ENCODE results near the gene NAIP.
"Not testable (repeated sequence)": the region's sequence is repeated elsewhere in the genome, so short reads cannot be mapped to it uniquely, and the experiment has no call there.

The NAIP gene, protein sequence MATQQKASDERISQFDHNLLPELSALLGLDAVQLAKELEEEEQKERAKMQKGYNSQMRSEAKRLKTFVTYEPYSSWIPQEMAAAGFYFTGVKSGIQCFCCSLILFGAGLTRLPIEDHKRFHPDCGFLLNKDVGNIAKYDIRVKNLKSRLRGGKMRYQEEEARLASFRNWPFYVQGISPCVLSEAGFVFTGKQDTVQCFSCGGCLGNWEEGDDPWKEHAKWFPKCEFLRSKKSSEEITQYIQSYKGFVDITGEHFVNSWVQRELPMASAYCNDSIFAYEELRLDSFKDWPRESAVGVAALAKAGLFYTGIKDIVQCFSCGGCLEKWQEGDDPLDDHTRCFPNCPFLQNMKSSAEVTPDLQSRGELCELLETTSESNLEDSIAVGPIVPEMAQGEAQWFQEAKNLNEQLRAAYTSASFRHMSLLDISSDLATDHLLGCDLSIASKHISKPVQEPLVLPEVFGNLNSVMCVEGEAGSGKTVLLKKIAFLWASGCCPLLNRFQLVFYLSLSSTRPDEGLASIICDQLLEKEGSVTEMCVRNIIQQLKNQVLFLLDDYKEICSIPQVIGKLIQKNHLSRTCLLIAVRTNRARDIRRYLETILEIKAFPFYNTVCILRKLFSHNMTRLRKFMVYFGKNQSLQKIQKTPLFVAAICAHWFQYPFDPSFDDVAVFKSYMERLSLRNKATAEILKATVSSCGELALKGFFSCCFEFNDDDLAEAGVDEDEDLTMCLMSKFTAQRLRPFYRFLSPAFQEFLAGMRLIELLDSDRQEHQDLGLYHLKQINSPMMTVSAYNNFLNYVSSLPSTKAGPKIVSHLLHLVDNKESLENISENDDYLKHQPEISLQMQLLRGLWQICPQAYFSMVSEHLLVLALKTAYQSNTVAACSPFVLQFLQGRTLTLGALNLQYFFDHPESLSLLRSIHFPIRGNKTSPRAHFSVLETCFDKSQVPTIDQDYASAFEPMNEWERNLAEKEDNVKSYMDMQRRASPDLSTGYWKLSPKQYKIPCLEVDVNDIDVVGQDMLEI (N-terminal part only)

DNA sequence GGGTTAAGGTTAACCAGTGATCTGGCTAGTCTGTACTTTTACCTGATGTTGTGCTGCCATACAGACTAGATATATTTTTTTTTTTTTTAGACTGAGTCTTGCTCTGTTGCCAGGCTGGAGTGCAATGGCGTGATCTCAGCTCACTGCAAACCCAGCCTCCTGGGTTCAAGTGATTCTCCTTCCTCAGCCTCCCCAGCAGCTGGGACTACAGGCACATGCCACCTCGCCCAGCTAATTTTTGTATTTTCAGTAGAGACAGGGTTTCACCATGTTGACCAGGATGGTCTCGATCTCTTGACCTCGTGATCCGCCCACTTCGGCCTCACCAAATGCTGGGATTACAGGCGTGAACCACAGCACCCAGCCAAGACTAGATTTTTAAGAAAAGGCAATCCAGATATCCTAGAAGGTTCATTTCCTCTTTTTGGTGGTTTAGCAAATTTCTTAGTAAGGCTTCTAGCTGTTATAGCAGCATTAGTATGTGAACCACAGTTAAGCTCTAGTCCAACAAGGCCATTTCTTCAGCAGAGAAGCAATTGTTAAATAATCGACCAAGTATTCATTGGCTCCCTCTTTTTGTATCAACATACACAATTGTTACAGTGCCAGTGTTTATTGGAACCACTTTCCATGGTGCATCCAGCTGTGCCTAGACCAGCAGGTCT is at the start of gene NAIP:
NAIP (minus strand) TSS at position 51 of the 665 bp plus-strand sequence. CDS start 12,424 bp downstream, outside the sequence.
- DNase-seq = not testable (repeated sequence)

DNA sequence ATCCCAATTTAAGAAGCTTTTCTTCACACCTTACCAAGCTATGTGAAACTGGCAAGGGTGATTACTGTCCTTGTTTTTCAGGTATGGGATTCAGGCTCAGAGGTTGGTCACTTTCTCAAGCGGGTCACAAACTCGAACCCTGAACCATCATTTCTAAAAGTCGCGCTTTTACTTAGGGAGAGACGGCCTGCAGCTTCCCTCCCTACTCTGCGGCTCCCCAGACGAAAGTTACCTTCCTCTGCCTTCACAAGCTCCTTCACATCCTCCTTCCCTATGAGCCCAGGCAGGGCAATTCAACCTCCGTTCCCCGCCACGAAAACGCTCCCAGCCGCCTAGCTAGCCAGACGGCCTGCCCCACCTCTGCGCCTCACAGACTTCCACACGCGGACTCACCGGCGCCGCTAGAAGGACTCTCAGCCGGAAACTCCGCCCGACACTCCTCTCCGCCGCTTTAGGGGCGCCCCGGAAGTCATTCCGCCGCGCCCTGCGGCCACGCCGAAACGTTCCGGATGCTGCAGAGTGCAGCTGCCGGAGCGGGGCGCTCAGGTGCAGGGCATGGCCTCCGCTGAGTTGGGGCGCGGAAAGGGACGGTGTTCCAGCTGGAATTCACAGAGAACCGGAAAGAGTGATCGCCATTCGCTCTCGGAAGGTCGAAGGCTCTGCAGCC is 42.3 kb upstream of the NAIP start, which contains the start of gene GTF2H2:
GTF2H2 (minus strand) TSS at position 415 of the 667 bp plus-strand sequence. CDS start 4,913 bp downstream, outside the sequence.
- not testable (repeated sequence) for DNase-seq

DNA sequence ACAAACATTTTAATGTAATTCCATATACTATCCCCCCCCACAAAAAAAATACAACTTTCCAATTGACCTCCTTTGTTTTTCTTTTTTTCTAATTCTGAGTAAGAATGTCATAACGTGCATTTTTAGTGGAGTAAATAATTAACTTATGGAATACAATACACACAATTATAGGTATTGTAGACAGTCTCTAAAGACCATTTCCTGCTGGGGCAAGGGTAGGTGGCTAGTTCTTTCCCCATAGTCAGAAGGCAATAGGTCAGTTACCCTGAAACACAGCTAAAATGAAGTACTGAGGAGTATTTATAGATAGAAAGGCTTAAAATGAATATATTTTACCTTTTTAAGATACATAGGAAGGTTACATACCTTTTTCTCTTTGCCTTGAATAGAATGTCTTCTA is 36.2 kb upstream of the NAIP start:
- not testable (repeated sequence) for DNase-seq

DNA sequence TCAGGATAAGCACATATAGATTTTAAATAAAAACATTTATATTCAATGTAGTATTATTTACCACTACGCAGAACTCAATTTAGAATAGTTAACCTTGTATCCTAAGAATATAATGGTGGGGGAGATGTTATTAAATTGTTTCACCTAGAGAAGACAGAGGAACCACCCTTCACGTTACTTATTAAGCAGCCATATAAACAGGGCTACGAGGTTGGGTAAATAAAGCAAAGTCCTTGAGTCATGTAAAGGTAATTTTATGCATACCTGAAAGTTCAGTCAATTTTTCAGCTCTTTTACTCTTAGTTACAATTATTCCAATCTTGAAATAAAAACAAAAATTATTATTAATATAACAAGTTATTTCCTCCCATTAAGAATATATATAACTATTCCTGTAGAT is 34.3 kb upstream of the NAIP start:
- not testable (repeated sequence) for DNase-seq

DNA sequence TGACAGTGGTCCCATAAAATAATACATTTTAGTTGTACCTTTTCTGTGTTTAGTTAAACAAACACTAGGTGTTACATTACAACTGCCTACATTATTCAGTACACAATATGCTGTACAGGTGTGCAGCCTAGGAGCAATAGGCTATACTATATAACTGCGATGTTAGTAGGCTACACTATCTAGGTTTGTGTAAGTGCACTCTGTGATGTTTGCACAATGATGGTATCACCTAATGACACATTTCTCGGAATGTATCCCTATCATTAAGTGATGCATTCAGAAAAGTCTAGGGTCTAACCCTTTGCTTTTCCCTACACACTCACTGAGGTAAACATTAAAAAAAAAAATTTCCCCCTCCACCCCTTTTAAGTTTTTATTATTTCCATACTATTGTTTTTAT is 19.7 kb upstream of the NAIP start:
- DNase-seq = not testable (repeated sequence)

DNA sequence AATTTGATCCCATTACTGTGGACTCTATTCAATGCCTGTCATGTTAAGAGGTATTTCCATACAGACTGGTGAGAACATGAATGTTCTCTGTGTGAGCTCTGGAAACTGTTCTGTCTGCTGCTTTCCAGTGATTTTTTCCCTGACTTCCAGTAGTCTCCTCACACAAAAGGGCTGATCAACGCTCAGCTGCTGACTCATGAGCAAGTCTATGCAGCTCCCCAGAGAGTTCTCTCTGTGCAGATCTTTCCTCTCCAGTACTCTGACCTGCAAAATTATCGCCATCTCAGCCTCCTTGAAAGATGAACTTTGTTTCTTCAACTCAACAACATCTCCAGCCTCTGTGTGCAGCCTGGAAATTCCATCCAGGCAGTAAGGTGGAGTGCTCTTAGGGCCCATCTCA is 19.0 kb upstream of the NAIP start:
- DNase-seq = not testable (repeated sequence)

DNA sequence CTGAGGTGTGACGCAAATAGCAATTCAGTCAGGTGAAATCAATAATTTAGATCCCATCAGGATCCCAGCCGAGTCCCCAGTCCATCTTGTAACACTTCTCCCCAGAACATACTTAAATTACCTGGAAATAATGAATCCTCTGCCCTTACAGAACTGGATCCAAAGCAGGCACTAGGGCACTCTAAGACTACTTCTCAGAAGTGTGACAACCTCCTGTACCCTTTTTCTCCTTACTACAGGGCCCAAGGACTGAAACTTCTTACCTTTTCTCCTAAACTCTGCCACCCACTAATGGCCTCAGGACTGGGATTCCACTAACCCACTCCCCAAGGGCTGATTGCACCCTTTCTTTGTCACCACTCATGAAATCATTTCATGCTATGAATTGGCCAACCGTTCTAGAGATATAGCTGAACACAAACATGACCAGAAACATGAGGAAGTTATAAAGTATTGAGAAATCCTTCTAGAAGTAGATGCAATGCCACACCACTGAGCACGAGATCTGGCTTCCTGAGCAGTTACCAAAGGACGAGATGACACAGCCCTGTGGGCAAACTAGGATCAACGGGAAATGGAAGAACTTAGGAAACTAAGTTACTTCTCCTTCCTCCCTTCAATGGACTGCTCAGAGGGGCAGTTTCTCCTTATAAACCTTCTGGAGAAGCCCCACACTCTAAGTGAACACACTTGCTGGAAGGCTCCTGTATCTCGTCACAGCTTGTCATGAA is 6.1 kb upstream of the NAIP start:
- DNase-seq = not testable (repeated sequence)

DNA sequence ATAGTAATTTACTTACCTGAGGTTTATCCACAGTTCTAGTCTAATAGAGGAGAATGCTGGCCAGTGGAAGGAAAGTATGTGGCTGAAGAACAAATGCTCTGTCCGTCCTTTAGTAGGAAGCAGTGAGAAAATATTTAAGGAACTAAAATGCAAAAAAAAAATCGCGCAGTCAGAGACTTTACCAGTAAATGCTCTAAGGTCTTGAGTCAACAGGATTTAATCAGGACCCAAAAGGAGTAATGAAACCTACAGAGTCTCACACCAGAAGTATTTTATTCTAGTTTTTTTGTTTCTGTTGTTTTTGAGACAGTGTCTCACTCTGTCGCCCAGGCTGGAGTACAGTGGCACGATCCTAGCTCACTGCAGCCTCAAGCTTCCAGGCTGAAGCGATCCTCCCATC is 4.5 kb downstream of the NAIP start:
- not testable (repeated sequence) for DNase-seq

DNA sequence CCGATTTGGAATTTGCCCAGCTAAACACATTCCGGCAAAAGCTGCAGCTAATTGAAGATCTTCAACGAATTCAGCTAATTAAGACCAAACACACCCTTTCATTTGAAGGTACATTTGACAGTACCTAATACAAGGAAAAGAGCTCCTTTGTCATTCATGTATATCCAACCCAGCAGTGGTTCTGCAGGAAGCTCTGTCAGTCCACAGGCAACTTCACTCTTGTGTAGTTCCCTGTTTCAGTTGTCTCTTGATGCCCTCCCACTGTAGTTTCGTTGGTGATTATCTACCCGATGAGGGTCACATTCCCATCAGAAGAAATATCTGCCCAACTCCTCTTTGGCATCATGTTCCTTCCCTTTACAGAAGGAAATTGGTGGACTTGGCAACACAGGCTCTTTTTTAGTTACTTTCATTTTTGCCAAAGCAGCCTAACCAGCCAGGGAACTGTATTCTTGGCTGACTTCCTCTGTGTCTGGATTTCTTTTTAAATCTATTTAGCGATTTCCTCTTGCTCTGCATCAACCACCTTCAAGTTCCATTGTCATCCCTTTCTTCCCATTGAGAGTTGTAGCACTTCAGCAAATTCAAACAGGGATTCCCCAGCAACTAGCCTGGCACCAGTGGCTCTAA is 6.6 kb downstream of the NAIP start:
- not testable (repeated sequence) for DNase-seq

DNA sequence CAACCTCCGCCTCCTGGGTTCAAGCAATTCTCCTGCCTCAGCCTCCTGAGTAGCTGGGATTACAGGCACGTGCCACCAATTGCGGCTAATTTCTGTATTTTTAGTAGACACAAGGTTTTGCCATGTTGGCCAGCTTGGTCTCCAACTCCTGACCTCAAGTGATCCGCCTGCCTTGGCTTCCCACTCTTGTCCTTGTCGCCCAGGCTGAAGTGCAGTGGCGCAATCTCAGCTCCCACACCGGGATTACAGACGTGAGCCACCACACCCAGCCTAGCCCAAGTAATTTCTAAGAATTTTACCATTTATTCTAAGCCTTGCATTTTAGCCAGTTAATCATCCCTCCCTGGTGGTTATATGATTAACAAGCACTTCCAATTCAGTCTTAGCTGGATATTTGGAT is 11.0 kb downstream of the NAIP start:
- DNase-seq = no peak

DNA sequence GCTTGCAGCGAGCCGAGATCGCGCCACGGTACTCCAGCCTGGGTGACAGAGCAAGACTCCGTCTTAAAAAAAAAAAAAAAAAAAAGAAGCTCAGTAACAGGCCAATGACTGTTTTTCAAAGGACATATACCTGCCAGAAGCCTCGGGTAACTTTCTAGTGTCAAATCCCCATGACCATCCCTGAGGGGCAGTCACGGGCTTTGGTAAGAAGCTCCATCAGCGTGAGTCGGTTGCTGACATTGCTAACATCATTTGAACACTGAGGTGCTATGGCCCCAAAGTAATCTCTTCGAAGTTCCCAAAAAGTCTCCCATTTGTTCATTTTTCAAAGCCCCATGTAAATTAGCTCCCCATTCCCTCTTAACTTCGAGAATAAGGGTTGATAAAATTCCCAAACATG is 11.6 kb downstream of the NAIP start:
- no peak for DNase-seq

DNA sequence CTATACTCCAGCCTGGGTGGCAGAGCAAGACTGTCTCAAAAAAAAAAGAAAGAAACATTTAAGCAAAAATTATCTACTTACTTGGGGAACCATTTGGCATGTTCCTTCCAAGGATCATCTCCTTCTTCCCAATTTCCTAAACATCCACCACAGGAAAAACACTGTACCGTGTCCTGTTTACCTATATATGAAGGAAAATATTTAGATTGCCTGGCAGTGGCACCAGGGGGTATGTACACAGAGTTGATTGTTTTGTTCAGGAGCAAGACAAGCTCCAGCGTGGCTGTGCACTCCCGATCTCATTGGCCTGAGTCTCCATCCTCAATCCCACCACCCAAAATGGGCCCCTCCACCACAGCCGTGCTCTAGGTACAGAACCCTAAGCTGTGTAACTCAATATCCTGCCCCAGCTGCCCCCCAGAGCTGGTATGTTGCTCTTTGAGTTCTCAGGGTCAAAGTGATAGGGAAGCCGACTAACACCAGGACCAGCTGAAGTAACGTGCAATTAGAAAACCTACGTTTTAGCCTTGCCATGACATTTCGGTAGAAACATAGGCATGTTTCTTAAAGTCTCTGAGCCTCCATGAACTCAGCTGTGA is 13.8 kb downstream of the NAIP start:
- no peak for DNase-seq

DNA sequence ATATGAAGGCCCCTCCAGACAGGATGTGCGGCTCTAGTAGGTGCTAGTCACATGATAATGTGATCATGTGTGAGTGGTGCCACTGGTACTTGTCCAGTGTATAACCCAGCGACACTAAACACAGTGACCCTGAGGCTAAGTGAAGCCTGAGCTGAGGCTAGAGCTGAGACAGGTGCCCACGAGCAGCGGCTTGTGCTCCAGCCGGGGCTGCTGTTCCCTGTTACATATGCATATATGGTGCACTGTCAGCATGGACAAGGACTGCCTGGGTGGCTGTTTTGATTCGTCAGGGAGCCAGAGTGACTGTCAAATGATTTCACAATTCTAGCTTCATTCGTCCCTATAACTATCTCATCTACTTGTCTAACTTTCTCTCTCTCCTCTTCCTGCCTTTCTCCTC is 18.2 kb downstream of the NAIP start:
- DNase-seq = not testable (repeated sequence)

DNA sequence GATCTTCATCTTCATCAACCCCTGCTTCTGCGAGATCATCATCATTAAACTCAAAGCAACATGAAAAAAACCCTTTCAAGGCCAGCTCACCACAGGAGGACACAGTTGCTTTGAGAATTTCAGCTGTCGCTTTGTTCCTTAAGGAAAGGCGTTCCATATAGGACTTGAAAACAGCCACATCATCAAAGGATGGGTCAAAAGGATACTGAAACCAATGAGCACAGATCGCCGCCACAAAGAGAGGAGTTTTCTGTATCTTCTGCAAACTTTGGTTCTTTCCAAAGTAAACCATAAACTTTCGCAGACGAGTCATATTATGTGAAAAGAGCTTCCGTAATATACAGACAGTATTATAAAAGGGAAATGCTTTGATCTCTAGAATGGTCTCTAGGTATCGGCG is 40.3 kb downstream of the NAIP start:
- not testable (repeated sequence) for DNase-seq

DNA sequence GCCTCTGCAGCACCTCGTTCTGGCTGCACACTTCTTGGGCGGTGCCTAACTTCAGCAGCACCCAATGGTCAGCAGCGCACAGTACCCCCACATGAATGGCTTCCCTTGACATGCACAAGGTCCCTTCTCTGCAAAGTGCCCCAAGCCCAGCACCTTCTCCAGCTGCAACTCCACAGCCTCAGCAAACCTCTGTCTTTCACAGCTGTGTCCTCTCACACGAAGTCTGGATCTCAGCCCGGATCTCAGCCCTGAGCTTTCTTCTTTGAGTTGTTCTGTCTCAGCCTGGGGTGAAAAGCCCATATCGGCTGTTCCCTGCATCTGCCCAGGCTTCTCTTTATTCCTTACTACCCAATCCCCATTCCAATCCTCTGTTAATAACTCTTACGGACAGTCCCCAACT is 57.9 kb downstream of the NAIP start:
- not testable (repeated sequence) for DNase-seq

DNA sequence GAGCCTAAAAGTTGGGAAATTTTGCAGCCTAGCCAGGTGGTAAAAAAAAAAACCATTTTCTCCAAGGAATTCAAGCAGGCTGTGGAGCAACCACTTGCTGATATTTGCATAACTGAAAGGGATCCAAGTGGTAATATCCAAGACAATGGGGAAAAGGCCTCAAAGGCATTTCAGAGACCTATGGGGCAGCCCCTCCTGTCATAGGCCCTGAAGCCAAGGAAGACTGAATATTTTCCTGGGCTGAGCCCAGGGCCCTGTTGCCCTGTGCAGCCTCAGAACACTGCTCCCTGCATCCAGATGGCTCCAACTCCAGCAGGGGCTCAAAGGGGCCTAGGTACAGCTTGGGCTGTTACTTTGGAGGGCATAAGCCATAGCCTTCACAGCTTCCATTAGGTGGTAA is 60.6 kb downstream of the NAIP start:
- DNase-seq = not testable (repeated sequence)

DNA sequence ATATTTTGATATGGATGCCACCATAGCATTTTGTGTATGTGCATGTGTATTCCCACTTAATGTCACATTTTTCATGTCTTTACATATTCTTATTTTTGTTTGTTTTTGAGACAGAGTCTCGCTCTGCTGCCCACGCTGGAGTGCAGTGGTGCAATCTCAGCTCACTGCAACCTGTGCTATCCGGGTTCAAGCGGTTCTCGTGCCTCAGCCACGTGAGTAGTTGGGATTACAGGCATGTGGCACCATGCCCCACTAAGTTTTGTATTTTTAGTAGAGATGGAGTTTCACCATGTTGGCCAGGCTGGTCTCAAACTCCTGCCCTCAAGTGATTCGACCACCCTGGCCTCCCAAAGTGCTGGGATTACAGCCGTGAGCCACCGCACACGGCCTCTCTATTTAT is 72.1 kb downstream of the NAIP start:
- not testable (repeated sequence) for DNase-seq

DNA sequence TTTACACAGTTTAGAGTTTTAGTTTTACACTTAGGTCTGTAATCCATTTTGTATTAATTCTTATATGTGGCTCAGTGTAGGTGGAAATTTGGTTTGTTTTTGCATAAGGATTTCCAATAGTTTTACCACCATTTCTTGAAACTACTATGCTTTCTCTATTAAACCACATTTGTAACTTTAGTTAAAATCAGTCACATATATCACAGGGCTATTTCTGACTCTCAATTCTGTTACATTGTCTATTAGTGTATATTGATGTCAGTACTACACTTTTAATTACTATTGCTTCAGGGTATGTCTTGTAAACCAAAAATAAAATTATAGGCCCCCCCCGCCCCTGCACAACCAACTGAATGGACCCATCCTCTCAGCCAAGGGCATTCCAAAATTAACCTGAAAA is 92.6 kb downstream of the NAIP start:
- DNase-seq = not testable (repeated sequence)

DNA sequence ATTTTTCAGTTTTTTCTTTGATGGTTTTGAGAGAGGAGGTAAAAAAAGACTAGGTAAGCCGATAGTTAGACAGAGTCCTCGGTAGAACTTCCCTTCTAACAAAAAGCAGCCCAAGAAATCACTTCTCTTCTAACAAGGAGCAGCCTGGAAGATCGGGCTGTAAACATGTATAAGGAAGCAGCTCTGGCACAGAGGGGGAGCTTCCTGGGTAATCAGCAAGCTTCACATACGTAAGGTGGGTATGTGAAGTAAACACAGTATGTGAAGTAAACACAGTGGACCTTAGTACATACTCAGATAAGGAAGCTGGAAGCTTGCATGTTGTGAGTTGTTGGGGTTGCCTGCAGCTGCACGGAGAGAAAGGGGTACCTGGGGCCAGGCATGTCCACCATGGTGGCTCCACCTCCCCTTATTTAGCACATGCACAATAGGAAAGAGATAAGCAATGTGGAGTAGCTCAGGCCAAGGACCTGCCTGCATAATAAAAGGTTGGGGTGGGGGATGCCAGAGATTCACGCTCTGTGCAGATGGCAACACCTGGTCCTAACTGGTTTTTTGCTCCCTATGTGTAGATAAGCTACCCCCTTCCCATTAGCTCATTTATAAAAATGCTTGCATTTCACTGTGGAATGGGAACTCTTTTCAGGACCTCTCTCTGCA is 93.3 kb downstream of the NAIP start:
- not testable (repeated sequence) for DNase-seq

DNA sequence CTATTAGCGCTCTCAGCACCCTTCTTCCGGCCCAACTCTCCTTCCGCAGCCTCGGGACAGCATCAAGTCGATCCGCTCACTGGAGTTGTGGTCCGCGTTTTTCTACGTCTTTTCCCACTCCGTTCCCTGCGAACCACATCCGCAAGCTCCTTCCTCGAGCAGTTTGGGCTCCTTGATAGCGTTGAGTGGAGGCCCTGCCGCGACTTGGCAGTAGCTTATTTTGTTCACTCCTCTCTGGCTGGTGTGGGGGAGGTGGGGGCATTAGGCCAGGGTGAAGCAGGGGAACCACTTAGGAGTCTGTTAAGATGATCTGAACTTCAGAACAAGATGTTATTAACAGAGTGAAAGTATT is 100.0 kb downstream of the NAIP start:
- not testable (repeated sequence) for DNase-seq
